Measurements from ENCODE around the gene NSFL1C.

NSFL1C gene

DNA sequence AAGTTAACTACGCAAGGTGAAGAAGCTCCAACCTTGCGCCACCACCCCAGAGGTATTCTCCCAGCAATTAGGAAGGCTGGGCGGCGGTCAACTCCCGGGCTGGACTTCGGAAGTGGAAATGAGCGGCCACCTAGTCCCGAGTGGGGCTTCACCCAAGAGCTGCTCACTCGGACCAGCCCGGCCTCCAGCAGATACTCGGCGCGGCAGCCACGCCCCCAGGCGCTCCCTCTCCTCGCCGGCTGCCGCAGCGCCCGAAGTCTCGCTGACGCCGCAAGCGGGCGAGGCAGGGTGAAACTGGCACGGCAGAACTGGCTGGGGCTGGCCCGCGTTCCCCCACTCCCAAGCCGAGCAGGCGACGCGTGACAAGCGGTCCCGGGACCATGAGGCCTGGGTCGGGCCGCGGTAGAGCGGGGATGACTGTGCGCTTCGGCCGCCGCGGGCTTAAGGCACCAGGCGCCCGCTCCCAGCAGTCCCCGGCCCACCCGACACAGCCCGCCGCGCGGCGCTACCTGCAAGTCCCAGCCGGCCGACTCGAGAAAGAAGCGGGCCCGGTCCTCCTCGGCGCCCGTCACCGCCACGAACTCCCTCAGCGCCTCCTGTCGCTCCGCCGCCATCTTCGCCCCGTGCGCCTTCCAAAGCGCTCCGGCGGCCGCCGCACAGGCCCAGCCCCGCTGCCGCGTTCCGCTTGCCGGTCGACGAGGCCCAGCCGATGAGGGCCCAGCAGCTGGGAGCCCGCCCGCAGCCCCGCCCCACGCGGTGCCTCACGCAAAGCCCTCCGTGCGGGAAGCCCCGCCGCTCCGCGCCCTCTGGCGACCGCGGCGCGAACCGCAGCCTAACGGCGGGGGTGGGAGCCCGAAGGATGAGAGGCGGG is at the start of gene NSFL1C:
Gene NSFL1C, minus strand, starts transcription at position 639 of the 871 bp plus-strand sequence. Its CDS starts 25 bp downstream, at position 614.
- peak within 1 kb of the TSS; percentile 82 for H3K27ac ChIP-seq
- POLR2A ChIA-PET (ENCODE audit: low non-redundant PET), result interaction anchor here (0.6 kb wide), 1 partner anchor 31 kb away, joined by 5 read pairs; no protein-coding TSS in a partner anchor
- DNase-seq (ENCODE audit: low spot score), result peak; percentile 98
- TF ChIP-seq, protein P1, sequence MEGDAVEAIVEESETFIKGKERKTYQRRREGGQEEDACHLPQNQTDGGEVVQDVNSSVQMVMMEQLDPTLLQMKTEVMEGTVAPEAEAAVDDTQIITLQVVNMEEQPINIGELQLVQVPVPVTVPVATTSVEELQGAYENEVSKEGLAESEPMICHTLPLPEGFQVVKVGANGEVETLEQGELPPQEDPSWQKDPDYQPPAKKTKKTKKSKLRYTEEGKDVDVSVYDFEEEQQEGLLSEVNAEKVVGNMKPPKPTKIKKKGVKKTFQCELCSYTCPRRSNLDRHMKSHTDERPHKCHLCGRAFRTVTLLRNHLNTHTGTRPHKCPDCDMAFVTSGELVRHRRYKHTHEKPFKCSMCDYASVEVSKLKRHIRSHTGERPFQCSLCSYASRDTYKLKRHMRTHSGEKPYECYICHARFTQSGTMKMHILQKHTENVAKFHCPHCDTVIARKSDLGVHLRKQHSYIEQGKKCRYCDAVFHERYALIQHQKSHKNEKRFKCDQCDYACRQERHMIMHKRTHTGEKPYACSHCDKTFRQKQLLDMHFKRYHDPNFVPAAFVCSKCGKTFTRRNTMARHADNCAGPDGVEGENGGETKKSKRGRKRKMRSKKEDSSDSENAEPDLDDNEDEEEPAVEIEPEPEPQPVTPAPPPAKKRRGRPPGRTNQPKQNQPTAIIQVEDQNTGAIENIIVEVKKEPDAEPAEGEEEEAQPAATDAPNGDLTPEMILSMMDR (conservative IDR thresholded peaks at IDR 0.05; ENCODE audit: low read depth), result peak; percentile 99
- CTCF ChIA-PET, result interaction anchor here (0.6 to 4.2 kb wide), 9 partner anchors 34 to 895 kb away, joined by 3 to 46 read pairs (median 4); no protein-coding TSS in a partner anchor

DNA sequence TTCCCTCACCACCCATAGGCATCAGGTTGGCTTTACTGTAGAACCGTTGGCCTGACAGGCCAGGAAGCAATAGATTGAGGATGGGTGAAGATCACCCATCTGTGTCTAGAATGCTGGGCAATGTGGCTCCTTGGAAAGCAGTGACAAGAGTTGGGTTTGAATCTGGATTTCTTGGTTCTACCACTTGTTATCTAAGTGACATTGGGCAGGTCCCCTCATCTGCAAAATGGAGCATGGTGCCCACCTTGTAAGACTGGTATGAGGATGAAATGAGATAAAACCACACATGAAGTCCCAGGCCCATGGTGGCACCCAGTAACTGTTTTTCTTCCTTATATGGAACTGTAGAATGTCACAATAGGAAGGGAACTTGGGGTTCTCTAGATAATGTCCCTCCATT is 47.2 kb upstream of the NSFL1C start:
- CTCF ChIA-PET, result no interaction called here
- POLR2A ChIA-PET (ENCODE audit: low non-redundant PET), result no interaction called here
- H3K27ac ChIP-seq, result no peak overlapping the region
- no peak for DNase-seq (ENCODE audit: low spot score)
- TF ChIP-seq, protein P1 (conservative IDR thresholded peaks at IDR 0.05; ENCODE audit: low read depth), result no peak

DNA sequence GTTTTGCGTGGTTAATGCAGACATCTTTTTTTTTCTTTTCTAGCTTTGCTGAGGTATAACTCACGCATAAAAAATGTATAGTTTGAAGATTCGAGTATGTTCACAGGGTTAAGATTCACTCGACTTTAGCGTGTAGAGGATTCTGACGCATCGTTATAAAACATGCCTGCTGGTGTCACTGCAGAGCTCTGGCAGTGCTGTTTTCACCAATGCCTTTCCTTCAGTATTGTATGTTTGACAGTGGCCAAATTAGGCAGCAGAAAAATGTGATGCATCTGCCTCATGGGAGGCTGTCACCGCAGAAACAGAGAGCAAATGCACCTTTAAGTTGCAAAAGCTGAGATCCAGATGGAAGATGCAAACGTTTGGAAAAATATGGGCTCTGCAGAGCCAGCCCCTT is 42.6 kb upstream of the NSFL1C start:
- CTCF ChIA-PET, result interaction anchor here (0.6 to 2.4 kb wide), 5 partner anchors 132 to 402 kb away, joined by 3 to 18 read pairs (median 4); no protein-coding TSS in a partner anchor
- TF ChIP-seq, protein P1 (conservative IDR thresholded peaks at IDR 0.05; ENCODE audit: low read depth), result peak; percentile 34
- POLR2A ChIA-PET (ENCODE audit: low non-redundant PET), result no interaction called here
- no peak for DNase-seq (ENCODE audit: low spot score)
- H3K27ac ChIP-seq, result no peak overlapping the region

DNA sequence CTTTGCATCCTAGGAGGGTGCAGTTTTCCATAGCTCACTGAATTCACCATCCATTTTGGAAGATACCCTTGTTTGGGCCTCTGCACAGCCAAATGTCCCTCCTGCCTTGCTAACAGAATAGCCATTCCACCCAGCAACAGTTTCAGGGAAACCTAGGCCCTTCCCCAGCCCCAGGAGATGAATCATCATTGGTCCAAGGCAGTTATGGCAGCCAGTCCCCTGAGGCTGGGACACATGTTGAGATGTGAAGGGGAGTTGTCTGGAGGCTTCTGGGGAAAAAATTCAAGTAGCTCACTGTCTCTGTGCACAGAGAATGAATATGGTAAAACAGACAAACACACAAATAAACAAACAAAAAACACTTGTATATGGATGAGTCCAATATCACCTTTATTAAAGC is 41.9 kb upstream of the NSFL1C start:
- TF ChIP-seq, protein P1 (conservative IDR thresholded peaks at IDR 0.05; ENCODE audit: low read depth), result no peak
- POLR2A ChIA-PET (ENCODE audit: low non-redundant PET), result interaction anchor here (0.6 kb wide), 1 partner anchor 9 kb away, joined by 3 read pairs; no protein-coding TSS in a partner anchor
- CTCF ChIA-PET, result interaction anchor here (0.5 to 2.4 kb wide), 6 partner anchors 60 to 402 kb away, joined by 3 to 18 read pairs (median 3); no protein-coding TSS in a partner anchor
- DNase-seq (ENCODE audit: low spot score), result no peak
- H3K27ac ChIP-seq, result no peak overlapping the region

DNA sequence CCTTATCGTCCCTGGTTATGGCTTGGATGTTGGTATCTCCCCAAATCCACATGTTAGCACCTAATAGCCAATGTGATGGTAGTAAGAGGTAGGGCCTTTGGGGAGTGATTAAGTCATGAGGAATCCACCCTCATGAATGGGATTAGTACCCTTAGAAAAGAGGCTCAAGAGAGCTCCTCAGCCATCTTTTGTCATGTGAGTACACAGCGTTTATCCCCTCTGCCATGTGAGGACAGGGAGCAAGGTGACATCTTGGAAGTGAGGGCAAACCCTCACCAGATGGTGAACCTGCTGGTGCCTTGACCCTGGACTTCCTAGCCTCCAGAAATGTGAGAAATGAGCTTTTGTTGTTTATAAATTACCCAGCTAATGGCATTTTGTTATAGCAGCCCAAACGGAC is 40.6 kb upstream of the NSFL1C start:
- no peak overlapping the region for H3K27ac ChIP-seq
- CTCF ChIA-PET, result interaction anchor here (0.6 to 0.7 kb wide), 2 partner anchors 295 to 689 kb away, joined by 3 to 5 read pairs; no protein-coding TSS in a partner anchor
- no peak for DNase-seq (ENCODE audit: low spot score)
- TF ChIP-seq, protein P1 (conservative IDR thresholded peaks at IDR 0.05; ENCODE audit: low read depth), result no peak
- POLR2A ChIA-PET (ENCODE audit: low non-redundant PET), result no interaction called here

DNA sequence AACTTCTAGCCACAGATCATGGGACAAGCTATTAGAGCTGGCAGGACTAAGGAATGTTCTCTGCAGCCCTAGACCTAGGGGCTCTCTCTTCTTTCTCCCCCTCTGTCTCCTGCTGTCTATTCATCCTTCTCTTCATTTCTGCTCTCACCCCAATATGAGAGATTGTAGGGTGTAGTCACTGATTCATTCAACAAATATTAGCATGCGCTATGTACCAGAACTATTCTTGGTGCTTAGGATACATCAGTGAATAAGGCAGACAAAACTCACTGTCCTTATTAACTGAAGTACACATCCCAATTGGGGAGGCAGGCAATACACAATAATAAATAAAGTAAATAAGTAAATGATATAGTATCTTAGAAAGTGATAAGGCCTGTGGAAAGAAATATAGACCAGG is 39.2 kb upstream of the NSFL1C start:
- TF ChIP-seq, protein P1 (conservative IDR thresholded peaks at IDR 0.05; ENCODE audit: low read depth), result no peak
- ChIA-PET CTCF (no interaction called here), POLR2A (ENCODE audit: low non-redundant PET) (no interaction called here)
- DNase-seq (ENCODE audit: low spot score), result peak; percentile 35
- no peak overlapping the region for H3K27ac ChIP-seq
